HG03342 (cell line): ENCODE data around the gene MYZAP.

Experiments
- ATAC-seq: cut with Tn5 transposase; IDR thresholded peaks from one replicate; pipeline ENCODE4 v1.9.1; 2021; ENCODE audit warnings: mild to moderate bottlenecking, moderate library complexity; ENCODE audit not compliant: unreplicated experiment

MYZAP gene

DNA sequence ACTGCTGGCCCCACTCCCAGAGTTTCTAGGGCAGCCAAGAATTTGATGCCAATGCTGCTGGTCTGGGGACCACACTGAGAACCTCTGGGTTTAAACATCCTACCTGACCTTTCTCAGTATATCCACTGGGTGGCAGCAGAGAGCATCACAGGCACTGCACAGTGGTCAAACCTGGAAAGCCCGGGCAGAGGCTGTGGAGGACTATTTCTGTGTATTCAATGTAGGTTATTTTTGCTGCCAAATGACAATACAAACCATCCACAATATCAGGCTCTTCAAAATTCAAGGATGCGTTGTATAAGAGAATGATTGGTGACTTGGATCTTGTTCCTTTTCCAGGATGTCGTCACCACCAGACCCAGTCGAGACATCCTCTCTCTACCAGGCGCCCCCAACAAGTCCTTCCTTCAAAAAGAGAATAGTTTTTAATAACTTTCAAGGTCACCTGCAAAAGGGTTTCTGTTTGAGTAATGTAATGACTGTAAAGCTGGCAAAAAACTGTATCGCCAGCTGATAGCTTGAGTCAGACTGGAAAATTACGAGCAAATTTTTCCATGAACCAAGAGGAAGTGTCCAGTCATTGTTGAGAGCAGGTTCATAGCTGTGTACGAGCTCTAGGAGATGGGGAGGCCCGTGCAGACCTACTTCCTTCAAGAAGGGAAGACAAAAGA, 30.5 kb upstream of the MYZAP start:
- peak; percentile 69 for ATAC-seq

DNA sequence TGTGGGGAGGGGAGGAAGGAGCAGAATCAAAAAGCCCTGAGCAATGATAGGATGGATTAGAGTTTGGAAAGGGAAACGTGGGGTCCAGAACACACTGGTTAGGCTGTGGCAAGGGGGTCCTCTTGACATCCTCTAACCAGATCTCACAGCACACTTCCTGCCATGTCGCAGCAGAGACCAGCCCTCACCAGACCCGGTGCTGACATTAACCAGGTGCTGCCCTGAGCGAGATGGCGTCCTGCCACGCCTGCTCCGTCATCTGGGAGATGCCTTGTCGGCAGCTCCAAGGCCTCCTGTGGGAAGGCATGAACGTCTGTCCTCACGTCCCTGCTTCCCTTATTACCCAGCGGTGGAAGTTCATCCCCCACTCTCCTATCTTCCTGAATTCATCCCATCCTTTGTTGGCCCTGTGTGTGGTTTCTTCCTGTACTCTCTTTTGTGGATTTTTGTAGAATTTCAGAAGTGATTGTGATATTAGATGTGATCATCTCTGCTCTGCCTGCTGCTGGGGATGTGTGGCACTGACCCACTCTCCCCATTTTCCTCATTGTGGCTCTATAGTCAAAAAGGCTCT, 29.4 kb upstream of the MYZAP start:
- ATAC-seq, result no peak

DNA sequence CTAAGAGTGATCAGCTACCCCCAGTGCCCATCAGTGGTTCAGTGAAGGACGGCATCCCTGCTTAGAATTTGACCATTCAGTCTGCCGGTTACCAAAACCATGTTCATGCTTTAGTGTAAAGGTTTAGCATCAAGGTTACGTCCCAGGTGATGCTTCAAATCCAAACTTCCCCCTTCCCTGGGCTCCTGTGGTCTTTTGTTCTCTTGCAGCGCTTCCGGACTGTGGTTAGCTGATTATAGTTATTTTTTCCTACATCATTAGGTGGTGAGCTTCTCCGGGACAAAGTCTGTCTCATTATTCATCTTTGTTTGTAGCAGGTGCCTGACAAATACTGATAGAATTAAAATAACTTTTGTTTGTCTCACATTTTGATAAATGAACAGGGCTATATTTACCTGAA, 28.3 kb upstream of the MYZAP start:
- no peak for ATAC-seq

DNA sequence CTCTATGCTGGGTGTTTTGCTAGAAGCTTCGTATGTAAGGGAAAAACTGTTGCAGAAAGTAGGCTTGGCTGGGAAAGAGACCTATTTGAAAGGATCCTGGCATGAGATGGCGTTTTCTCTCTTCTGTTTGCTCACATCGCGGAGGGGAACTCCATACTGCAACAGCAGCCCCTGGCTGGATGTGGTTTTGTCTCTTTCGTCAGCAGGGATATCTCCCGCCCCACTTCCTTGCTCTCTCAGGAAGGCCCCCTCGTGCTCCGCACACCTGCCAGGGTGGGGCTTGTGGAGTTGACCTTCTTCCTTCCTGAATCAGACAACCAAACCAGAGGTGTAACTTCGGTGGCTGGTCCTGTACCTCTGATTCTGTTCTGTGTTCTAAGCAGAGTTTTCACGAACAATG, 26.4 kb upstream of the MYZAP start:
- ATAC-seq, result no peak

DNA sequence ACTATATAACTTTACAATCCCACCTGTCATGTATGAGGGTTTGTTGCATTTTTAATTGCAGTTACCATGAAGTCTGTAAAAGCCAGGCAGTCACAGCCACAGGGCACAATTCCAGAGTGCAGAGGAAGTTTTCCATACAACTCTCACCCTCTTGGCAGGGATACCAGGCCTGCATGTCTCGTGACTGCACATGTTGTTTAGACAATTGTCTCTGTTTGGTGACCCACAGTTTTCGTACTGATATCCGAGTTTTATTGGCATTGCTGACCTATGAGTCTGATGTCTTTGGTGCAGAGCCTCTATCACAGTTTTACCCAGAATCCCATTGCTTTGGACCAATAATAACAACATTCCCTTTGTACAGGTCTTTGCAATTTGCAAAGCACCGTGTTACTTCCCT, 24.9 kb upstream of the MYZAP start:
- no peak for ATAC-seq

DNA sequence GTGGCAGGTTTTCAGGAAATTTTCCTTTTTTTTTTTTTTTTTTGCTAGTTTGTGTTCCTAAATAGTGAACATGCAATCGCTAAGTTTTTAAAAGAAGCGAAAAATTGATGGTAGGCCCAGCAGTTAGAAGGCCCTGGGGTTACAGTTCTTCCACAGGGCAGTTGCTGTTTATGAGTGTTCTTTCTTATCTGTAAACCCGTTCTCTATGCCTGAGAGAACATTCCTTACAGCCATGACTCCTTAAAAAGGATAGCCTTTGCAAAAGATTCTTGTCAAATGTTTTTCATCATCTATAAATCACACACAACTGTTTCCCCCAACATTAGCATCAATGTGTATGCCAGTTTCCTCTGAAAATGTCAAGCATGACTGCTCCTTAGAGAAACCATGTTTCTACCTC, 23.8 kb upstream of the MYZAP start:
- no peak for ATAC-seq

DNA sequence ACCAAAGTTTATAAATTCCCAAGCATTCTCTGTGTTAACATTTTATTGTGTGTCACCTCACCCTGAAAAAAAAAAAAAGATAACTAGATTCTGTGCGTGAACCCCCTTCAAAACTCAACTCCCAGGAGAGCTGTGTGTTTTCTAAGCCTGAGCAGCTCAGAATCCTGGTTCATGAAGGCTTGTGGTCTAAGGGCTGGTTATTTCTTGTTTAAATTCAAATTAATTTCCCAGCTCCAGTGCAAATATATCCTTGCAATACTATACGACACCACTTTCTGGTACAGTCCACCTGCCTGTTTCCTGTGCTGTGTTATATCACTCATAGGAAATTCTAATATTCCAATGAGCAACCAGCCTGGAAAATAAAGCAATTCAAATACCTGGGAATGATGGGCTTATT, 23.4 kb upstream of the MYZAP start:
- no peak for ATAC-seq

DNA sequence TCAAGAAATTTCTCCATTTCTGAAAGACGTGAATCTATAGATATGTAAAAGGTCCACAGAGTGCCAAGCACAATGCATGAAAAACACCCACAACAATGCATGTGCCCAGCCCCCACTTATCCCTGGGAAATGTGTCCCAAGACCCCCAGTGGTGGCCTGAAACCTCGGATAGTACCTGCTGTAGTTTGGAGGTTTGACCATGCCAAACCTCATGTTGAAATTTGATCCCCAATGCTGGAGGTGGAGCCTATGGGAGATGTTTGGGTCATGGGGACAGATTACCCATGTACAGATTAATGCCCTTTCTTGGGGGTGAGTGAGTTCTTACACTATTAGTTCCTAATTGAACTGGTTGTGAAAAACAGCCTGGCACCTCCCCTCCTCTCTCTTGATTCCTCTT, 21.4 kb upstream of the MYZAP start:
- no peak for ATAC-seq

DNA sequence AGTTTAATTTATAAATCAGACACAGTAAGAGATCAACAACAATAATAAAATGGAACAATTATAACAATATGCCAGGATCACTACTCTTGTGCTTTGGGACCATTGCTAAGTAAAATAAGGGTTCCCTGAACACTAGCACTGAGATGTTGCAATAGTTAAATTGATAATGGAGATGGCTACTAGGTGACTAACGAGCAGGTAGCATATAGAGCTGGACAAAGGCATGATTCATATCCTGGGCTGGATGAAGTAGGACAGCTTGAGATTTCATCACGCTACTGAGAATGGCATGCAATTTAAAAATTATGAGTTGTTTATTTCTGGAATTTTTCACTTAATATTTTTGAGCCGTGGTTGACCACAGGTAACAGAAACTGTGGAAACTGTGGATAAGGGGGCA, 20.7 kb upstream of the MYZAP start:
- no peak for ATAC-seq

DNA sequence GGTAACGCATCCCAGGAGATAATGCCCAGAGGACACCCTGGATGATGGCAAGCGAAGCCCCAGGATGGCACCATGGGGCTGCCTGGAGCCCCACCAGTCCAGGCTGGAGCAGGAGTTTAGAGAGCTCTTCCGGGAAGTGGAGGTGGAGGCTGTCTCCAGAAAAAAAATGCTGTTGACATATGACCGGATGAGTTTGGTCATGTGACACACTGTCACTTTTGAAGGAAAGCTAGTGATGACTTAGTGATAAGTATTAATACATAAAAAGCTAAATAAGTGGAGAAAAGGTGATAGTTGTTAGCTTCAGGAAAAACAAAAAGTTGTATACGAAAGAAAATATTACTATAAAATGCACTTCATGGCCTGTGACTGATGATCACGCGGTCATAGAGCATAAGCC, 20.0 kb upstream of the MYZAP start:
- no peak for ATAC-seq

DNA sequence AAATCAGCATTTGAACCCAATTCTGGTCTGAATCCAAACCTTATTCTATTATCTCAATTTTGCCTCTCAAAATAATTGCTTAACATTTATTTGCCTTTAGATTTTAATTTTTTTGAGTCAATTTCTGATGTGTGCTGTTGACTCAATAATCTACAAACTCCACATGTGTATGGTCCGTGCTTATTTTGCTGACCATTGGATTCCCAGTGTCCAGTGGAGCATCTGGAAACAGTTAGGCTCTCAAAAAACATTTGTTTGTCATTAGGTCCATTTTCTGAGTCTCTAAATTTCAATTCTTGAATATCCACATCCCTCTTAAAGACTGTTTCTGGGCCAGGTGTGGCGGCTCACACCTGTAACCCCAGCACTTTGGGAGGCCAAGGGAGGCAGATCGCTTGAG, 19.2 kb upstream of the MYZAP start:
- no peak for ATAC-seq

DNA sequence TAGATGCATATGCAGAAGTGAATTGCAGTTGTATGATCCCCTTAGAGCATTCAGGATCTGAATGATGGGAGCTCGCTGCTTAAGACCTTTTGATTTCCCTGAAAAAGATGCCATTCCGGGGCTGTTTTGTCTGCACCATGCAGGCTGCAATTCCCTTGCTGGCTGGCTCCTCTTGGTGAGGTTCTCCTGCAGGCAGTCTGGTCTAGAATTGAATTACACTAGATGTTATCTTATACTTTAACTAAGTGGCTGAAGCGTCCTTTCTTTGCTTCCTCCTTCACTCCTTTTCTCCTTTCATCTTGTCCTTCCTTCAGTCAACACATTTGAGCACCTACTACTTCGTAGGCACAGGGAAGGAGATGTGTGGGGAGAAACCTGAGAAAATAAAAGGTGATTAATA, 18.6 kb upstream of the MYZAP start:
- ATAC-seq, result no peak

DNA sequence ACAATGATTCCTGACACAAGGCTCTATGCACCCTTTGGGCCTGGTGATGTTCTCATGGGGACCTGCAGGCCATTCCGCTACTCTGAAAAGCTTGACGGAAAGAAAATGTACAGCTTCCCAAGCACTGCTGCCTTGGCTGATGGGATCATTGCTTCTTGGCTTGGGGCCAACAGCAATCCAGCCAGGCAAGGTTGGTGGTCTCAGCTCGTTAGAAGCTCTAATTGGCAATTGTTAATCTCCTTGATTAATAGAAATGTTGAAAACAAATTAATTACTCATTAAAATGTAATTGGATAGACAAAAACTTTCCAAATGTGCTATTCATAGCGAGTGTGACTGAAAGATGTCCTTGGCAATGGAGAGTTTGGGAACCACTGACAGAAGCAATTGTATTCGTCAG, 16.3 kb upstream of the MYZAP start:
- ATAC-seq, result no peak

DNA sequence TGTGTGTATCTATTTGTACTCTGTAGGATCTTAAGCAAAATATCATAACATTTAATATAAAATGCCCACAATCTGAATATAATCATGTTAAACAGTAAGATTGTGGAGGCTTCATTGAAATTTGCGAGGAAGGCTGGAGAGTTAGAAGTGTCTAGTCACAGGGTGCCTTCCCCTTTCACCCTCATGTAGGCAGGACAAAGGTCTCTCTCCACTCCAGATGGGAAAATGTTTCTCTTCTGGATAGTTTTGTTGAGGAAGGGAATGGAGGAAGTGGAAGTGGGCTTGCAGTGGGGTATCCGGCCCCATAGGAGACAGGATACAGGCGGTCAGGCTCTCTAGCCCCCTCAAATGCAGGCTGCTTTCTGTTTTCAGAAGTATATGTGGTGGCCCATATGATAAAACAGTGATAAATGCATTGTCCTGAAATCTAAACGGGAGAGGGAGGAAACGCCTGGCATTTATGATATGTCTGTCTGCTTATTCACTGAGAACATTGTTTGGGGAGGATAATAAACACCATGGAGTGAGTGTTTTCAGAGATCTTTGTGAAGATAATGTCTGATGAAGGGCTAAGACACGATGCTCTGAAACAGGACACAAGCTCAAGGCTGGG, 13.3 kb upstream of the MYZAP start:
- no peak for ATAC-seq

DNA sequence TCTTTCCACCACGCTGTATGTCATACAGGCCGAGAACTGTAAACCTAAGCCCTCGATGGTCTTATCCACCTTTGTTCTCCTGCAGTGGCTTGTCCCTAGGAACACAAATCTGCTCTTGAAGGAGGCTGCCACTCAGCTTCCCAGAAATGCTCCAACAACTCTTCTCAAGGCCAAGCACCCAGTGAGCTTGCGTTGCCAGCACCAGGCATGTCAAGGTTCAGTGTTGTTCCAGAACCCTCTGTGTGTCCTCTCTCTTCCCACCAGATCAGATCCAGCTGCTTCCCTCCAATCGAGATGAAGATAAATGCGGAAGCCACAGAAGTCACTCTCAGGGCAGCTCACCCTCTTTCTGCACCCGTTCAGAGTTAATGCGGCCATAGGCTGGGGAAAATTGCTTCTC, 11.3 kb upstream of the MYZAP start:
- no peak for ATAC-seq

DNA sequence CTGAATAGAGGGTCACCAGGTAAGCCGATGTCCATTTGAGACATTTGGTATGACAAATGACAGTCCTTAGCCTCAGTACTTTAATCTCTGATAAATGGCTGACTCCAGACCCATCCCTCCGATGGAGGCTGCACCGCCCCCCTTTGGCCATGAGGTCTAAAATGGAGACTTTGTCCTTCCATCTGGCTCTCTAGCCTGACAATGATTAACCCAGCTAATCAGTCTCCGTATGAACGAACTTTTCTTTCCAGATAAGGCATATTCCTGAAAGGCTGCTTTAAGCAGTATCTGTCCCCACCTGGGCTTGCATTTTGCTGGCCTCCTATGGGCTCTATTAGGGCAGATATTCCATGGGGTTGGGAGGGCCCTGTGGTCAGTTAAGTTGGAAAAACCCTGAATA, 10.8 kb upstream of the MYZAP start:
- ATAC-seq, result no peak

DNA sequence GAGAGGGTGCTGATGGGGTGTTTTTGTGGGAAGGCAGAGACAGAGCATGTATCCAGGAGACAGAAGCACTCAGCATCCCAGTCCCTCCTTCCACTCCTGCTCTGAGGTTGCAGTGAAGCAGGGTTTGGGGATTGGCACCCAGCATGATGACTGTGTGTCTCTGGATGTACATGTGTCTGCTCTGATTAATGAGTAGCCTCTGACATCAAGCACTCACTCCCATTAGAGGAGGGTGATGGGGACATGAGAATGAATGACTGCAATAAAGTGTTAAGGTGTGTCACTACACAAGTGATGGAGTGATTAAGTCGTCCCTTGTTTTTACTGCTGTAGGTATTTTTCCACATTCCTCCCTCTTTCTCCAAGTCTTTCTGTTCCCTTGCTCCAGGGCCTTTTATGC, 9.6 kb upstream of the MYZAP start:
- no peak for ATAC-seq

DNA sequence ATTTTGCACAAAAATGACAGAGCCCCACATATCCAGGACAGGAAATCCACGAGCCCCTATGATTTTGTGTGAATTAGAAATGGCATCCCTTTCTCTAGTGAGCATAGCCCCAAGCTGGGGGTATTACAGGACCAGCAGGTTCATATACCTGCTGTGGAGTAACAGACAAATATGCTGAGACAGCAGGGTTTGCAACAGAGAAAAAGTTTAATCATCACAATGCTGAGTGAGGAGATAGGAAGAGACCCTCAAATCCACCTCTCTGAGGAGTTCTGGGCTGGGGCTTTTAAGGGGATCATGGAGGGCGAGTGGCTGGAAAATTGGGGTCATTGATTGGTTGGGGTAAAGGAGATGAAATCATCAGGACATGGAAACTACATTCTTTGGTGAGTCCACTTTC, 8.4 kb upstream of the MYZAP start:
- no peak for ATAC-seq

DNA sequence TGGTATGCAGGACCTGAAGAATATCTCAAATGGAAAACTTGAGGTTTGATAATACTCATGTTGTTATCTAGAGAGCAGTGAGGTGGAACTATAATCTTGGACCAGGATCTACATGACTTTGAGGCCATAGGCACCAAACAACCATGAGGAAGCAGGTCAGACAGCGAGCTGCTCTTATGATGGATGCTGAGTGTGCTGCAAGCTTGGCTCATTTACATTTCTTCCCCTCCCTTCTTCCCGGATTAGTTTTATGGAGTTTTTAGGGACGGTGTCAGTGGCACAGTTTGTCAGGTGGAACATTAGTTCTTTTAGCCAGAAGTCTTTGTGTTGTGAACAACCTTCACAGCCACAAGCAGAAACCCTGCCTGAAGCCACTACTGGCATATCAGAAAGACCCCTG, 8.0 kb upstream of the MYZAP start:
- no peak for ATAC-seq

DNA sequence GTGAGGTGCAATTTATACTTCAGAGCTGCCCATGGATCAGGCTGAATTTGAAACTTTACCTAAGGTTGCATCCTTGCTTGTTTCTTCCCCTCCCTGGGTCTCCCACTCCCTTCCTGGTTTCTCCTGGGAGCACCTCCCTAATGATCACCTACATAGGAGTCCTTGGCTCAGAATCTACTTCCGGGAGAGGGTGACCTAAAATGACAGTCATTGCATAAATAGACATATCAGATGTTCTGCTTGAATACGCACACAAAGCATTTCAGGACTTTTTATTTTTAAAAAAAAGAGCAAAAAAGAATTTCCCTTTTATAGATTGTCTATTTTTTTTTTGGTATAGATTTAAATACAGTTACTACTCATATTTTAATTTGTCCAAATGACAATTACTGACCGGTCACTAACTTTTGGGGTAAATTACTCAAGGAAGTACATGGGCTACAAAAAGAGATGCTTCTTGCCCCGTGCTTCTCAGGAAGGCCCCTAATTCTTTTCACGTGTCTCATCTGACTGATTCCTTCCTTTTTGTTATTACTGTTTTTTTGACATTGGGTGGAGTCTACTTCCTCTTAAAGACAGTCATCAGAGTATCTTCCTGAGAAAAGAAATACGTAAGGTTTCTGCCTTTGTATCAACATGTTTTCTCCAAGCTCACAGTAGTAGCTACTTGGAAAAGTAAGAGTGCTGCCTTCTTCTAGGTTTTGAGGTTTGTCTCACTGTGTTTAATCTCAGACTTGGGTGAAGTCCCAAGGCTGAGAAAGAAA, 4.9 kb upstream of the MYZAP start:
- ATAC-seq, result no peak

DNA sequence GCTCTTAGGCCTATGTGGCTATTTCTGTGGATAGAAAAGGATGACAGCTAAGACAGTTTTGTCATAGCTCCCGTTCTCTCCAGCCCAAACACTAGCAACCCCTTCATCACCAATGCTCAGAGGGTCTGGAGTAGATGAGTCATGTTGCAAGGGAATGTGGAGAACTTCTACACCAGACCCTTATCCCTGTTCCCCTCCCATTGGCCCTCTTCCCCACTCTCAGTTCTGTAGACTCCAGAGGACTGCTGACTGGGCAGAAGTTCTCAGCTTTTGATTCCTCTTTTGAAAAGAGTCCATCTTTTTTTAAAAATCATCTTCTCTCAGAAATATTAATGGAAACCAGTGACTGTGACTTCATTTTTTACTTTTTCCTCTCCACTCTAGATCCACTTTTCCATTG, 2.4 kb upstream of the MYZAP start:
- no peak for ATAC-seq

DNA sequence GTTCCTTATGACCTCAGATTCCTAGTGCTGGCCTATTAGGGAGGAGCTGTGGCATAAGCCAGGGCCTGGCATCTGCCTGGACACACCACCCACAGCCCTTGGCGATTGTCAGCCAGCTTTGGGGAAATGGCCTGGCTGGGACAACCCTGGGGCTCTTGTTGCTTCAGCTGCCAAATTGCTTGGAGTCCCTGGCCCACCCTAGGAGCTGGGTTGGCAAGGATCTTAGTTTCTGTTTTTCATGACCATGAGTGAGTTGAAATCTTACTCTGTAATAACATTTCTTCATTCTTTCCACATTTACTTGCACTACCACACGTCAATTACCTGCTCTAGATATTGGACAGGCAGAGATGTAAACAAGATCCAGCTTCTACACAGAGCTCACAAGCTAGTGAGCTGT, 1.9 kb upstream of the MYZAP start:
- ATAC-seq, result no peak
